ENCODE data around the gene ARHGAP26. TPM values are rescaled to one million over a fixed set of nuclear protein-coding genes. Genes with fewer than 3 reads are reported as not detected.

ARHGAP26 gene
- total RNA-seq, 1 experiment from 2014 or later = 19.6 TPM

- DNase-seq (ENCODE audit: low spot score) = no peak
Observed at GRCh38 chr5:142784401-142784955, 14.3 kb downstream of the ARHGAP26 start.

GRCh38 chr5:142785206-142785605 lies 15.0 kb downstream of the ARHGAP26 start:
- no peak for DNase-seq (ENCODE audit: low spot score)

- DNase-seq (ENCODE audit: low spot score) = no peak
Observed at GRCh38 chr5:142789206-142789605, 19.0 kb downstream of the ARHGAP26 start.

- no peak for DNase-seq (ENCODE audit: low spot score)
Observed at GRCh38 chr5:142792012-142792864, 22.1 kb downstream of the ARHGAP26 start.

- DNase-seq (ENCODE audit: low spot score) = no peak
Observed at GRCh38 chr5:142792865-142793232, 22.7 kb downstream of the ARHGAP26 start.

- DNase-seq (ENCODE audit: low spot score) = no peak
Observed at GRCh38 chr5:142794537-142794936, 24.4 kb downstream of the ARHGAP26 start.

GRCh38 chr5:142795251-142795650 lies 25.1 kb downstream of the ARHGAP26 start:
- no peak for DNase-seq (ENCODE audit: low spot score)

GRCh38 chr5:142796492-142797109 lies 26.4 kb downstream of the ARHGAP26 start:
- DNase-seq (ENCODE audit: low spot score) = peak; percentile 35

- no peak for DNase-seq (ENCODE audit: low spot score)
Observed at GRCh38 chr5:142797420-142797819, 27.2 kb downstream of the ARHGAP26 start.

- DNase-seq (ENCODE audit: low spot score) = no peak
Observed at GRCh38 chr5:142798099-142798770, 28.1 kb downstream of the ARHGAP26 start.

- no peak for DNase-seq (ENCODE audit: low spot score)
Observed at GRCh38 chr5:142800776-142801494, 30.8 kb downstream of the ARHGAP26 start.

GRCh38 chr5:142801495-142801871 lies 31.3 kb downstream of the ARHGAP26 start:
- no peak for DNase-seq (ENCODE audit: low spot score)

GRCh38 chr5:142803428-142804125 lies 33.4 kb downstream of the ARHGAP26 start:
- no peak for DNase-seq (ENCODE audit: low spot score)

GRCh38 chr5:142805339-142805738 lies 35.2 kb downstream of the ARHGAP26 start:
- DNase-seq (ENCODE audit: low spot score) = no peak

- no peak for DNase-seq (ENCODE audit: low spot score)
Observed at GRCh38 chr5:142806841-142807267, 36.7 kb downstream of the ARHGAP26 start.

- no peak for DNase-seq (ENCODE audit: low spot score)
Observed at GRCh38 chr5:142807372-142807911, 37.3 kb downstream of the ARHGAP26 start.

GRCh38 chr5:142808878-142809598 lies 38.9 kb downstream of the ARHGAP26 start:
- peak; percentile 41 for DNase-seq (ENCODE audit: low spot score)

- no peak for DNase-seq (ENCODE audit: low spot score)
Observed at GRCh38 chr5:142810081-142810480, 39.9 kb downstream of the ARHGAP26 start.

GRCh38 chr5:142810743-142811290 lies 40.6 kb downstream of the ARHGAP26 start:
- no peak for DNase-seq (ENCODE audit: low spot score)
